GM23338 (cell line): ENCODE data around the gene SCFD2.

Source experiments
- CREB1 ChIP-seq: fragments of 250-450 bp; sonication (Bioruptor Pico); IDR thresholded peaks from 2 replicates; pipeline ENCODE4 v1.5.0; 2020; ENCODE audit warnings: low read depth, mild to moderate bottlenecking, moderate library complexity
- EZH2 ChIP-seq: fragments of 200-600 bp; sonication (generic); IDR thresholded peaks from one replicate; pipeline ENCODE4 v1.8.0; 2017; ENCODE audit warnings: antibody characterized with exemption, mild to moderate bottlenecking, low read depth; ENCODE audit not compliant: unreplicated experiment
- EZH2phosphoT487 ChIP-seq: fragments of 200-600 bp; sonication (generic); IDR thresholded peaks from one replicate; pipeline ENCODE4 v1.8.1; 2018; ENCODE audit warnings: antibody characterized with exemption; ENCODE audit not compliant: unreplicated experiment
- JUNB ChIP-seq: IDR thresholded peaks from one replicate; pipeline ENCODE4 v1.6.1; 2016; ENCODE audit warnings: antibody characterized with exemption; ENCODE audit not compliant: unreplicated experiment
- POLR2AphosphoS5 ChIP-seq: IDR thresholded peaks from 2 replicates; pipeline ENCODE4 v1.6.1; 2016; ENCODE audit warnings: antibody characterized with exemption, low read depth
- ZNF331 ChIP-seq: fragments of 250-450 bp; sonication (Bioruptor Pico); IDR thresholded peaks from 2 replicates; pipeline ENCODE4 v1.5.0; 2020; ENCODE audit warnings: low read depth, mild to moderate bottlenecking, moderate library complexity
- TF ChIP-seq, protein P1 (sequence below), 2 experiments: fragments of 200-600 bp in 1 of 2; sonication (generic) in 1 of 2; conservative IDR thresholded peaks; 2 replicates each; pipeline versions ENCODE4 v1.5.1 to v1.6.1; 2016 to 2017; ENCODE audit warnings: antibody characterized with exemption in 2 of 2, low read depth in 2 of 2, mild to moderate bottlenecking in 2 of 2, moderate library complexity in 1 of 2

DNA sequence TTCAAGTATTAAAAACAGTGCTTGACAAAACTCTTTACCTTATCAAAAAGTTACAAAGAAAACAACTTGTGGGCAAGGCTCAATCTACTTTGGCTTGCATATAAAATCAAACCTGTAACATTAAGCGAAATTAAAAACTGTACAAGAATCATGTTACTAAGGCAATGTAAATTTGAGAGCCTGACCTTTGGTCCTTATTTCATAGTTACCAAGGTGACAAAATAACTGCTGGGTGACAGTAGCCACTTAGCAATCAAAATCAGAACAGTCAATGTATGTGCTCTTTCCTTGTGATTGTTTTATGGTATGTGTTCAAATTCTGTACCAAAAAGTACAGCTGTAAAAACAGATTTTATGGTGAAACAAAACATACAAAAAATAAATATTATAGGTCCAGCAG is 299.7 kb downstream of the SCFD2 start:
- TF ChIP-seq, protein P1, sequence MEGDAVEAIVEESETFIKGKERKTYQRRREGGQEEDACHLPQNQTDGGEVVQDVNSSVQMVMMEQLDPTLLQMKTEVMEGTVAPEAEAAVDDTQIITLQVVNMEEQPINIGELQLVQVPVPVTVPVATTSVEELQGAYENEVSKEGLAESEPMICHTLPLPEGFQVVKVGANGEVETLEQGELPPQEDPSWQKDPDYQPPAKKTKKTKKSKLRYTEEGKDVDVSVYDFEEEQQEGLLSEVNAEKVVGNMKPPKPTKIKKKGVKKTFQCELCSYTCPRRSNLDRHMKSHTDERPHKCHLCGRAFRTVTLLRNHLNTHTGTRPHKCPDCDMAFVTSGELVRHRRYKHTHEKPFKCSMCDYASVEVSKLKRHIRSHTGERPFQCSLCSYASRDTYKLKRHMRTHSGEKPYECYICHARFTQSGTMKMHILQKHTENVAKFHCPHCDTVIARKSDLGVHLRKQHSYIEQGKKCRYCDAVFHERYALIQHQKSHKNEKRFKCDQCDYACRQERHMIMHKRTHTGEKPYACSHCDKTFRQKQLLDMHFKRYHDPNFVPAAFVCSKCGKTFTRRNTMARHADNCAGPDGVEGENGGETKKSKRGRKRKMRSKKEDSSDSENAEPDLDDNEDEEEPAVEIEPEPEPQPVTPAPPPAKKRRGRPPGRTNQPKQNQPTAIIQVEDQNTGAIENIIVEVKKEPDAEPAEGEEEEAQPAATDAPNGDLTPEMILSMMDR (conservative IDR thresholded peaks at IDR 0.05; ENCODE audit: low read depth in 2 of 2), result no peak
- no peak for TF ChIP-seq JUNB
- no peak for TF ChIP-seq EZH2
- no peak for TF ChIP-seq EZH2phosphoT487
- TF ChIP-seq POLR2AphosphoS5, result no peak
- TF ChIP-seq ZNF331 (CRISPR knock-in tag), result no peak
- TF ChIP-seq CREB1 (CRISPR knock-in tag), result no peak
